SK-N-SH (cell line): ENCODE measurements around the gene ZC3H18.

Experiments
- CTCF ChIP-seq: fragments of 200-600 bp; sonication (generic); IDR thresholded peaks from 2 replicates; pipeline ENCODE4 v1.6.1; 2017; ENCODE audit warnings: antibody characterized with exemption, mild to moderate bottlenecking, moderate library complexity
- EP300 ChIP-seq, 2 experiments: IDR thresholded peaks; 2 replicates each; pipeline versions ENCODE4 v1.4.0 to v1.6.1; 2012; ENCODE audit warnings: borderline replicate concordance in 1 of 2, low read depth in 1 of 2, low read length in 1 of 2
- EZH2phosphoT487 ChIP-seq: fragments of 200-600 bp; sonication (generic); IDR thresholded peaks from 2 replicates; pipeline ENCODE4 v1.6.1; 2017; ENCODE audit warnings: low read depth, mixed run types, mild to moderate bottlenecking, antibody characterized with exemption, moderate library complexity, borderline replicate concordance
- FOXJ3 ChIP-seq: sonication (generic); formaldehyde crosslinking; IDR thresholded peaks from 2 replicates; pipeline ENCODE4 v1.5.1; 2020; ENCODE audit warnings: mild to moderate bottlenecking, missing genetic modification reagents
- SIN3A ChIP-seq: IDR thresholded peaks from 2 replicates; pipeline ENCODE4 v1.6.1; 2012; ENCODE audit warnings: low read depth, mild to moderate bottlenecking, low read length, moderate library complexity, borderline replicate concordance
- SMC3 ChIP-seq: IDR thresholded peaks from 2 replicates; pipeline ENCODE4 v1.6.1; 2012; ENCODE audit warnings: low read depth, low read length, improper control_type of control experiment
- TEAD4 ChIP-seq: IDR thresholded peaks from 2 replicates; pipeline ENCODE4 v1.4.0; 2012; ENCODE audit warnings: mild to moderate bottlenecking, borderline replicate concordance; ENCODE audit not compliant: insufficient read depth

- no peak for TF ChIP-seq EP300 (IDR thresholded peaks at IDR 0.05; ENCODE audit: borderline replicate concordance in 1 of 2, low read depth in 1 of 2, low read length in 1 of 2)
- TF ChIP-seq CTCF, result no peak
- TF ChIP-seq TEAD4, result no peak
- TF ChIP-seq FOXJ3, result no peak
- TF ChIP-seq SIN3A, result no peak
- no peak for TF ChIP-seq EZH2phosphoT487
- no peak for TF ChIP-seq SMC3
Measured at GRCh38 chr16:88600539-88600896, 30.3 kb downstream of the ZC3H18 start.
